K562 (cell line): ENCODE results near the gene CMTM4. TPM values are rescaled to one million over a fixed set of nuclear protein-coding genes. Genes with fewer than 3 reads are reported as not detected.

Experiments used
- ARHGAP35 ChIP-seq: fragments of 450-650 bp; IDR thresholded peaks from 2 replicates; pipeline ENCODE4 v1.6.1; 2018; ENCODE audit not compliant: partially characterized antibody
- ARID4B ChIP-seq: sonication (generic); formaldehyde crosslinking; IDR thresholded peaks from 2 replicates; pipeline ENCODE4 v1.8.0; 2022; ENCODE audit warnings: mild to moderate bottlenecking, missing genetic modification reagents
- ASH1L ChIP-seq: fragments of 450-650 bp; IDR thresholded peaks from 2 replicates; pipeline ENCODE4 v1.6.1; 2018; ENCODE audit warnings: borderline replicate concordance, mild to moderate bottlenecking, low read depth; ENCODE audit not compliant: partially characterized antibody
- DLX4 ChIP-seq: fragments of 250-450 bp; sonication (Bioruptor Pico); IDR thresholded peaks from 2 replicates; pipeline ENCODE4 v1.6.1; 2021; ENCODE audit warnings: mild to moderate bottlenecking
- ELF2 ChIP-seq: fragments of 250-450 bp; sonication (Bioruptor Pico); IDR thresholded peaks from 2 replicates; pipeline ENCODE4 v1.5.0; 2021; ENCODE audit warnings: mild to moderate bottlenecking
- FIP1L1 ChIP-seq: fragments of 200-400 bp; formaldehyde crosslinking; IDR thresholded peaks from 2 replicates; pipeline ENCODE4 v1.6.1; 2018; ENCODE audit warnings: mild to moderate bottlenecking, low read depth, low read length; ENCODE audit not compliant: poor library complexity, severe bottlenecking
- GTF2B ChIP-seq: IDR thresholded peaks from 2 replicates; pipeline ENCODE4 v1.6.1; 2011; ENCODE audit not compliant: insufficient read length; ENCODE audit errors: extremely low read depth
- HMGN3 ChIP-seq: IDR thresholded peaks from 2 replicates; pipeline ENCODE4 v1.6.1; 2011; ENCODE audit warnings: borderline replicate concordance, low read depth, mild to moderate bottlenecking, mixed read lengths, low read length; ENCODE audit not compliant: insufficient read length; ENCODE audit errors: extremely low read depth
- MXI1 ChIP-seq: IDR thresholded peaks from 2 replicates; pipeline ENCODE4 v1.6.1; 2011; ENCODE audit warnings: low read depth, mild to moderate bottlenecking, improper control_type of control experiment, low read length
- MYC ChIP-seq, 2 experiments: fragments of 250-450 bp in 1 of 2; sonication (Bioruptor Pico) in 1 of 2; IDR thresholded peaks; 2 replicates each; pipeline versions ENCODE4 v1.5.1 to v1.6.1; 2012 to 2021; ENCODE audit warnings: low read depth in 2 of 2, borderline replicate concordance in 1 of 2, improper control_type of control experiment in 1 of 2, low read length in 1 of 2, mild to moderate bottlenecking in 1 of 2, moderate library complexity in 1 of 2
- SETDB1 ChIP-seq: IDR thresholded peaks from one replicate; pipeline ENCODE4 v1.6.1; 2012; ENCODE audit warnings: low read length, control low read depth, inconsistent platforms
- SRSF7 ChIP-seq: fragments of 200-400 bp; formaldehyde crosslinking; optimal IDR thresholded peaks from 2 replicates; pipeline ENCODE3; 2017; ENCODE audit warnings: mild to moderate bottlenecking, low read depth, low read length
- TCF3 ChIP-seq: sonication (generic); formaldehyde crosslinking; IDR thresholded peaks from 2 replicates; pipeline ENCODE4 v1.4.0; 2020; ENCODE audit warnings: mild to moderate bottlenecking, missing genetic modification reagents
- THRB ChIP-seq: fragments of 450-650 bp; formaldehyde crosslinking; conservative IDR thresholded peaks from 2 replicates; pipeline ENCODE4 v1.4.0; 2022; ENCODE audit warnings: mild to moderate bottlenecking, missing genetic modification characterization
- ZNF280B ChIP-seq: fragments of 250-450 bp; sonication (Bioruptor Pico); IDR thresholded peaks from 2 replicates; pipeline ENCODE4 v1.5.1; 2021; ENCODE audit warnings: mild to moderate bottlenecking
- ZNF511 ChIP-seq: sonication (generic); formaldehyde crosslinking; IDR thresholded peaks from 2 replicates; pipeline ENCODE4 v1.8.0; 2022; ENCODE audit warnings: mild to moderate bottlenecking, missing genetic modification reagents
- ZSCAN32 ChIP-seq: fragments of 450-650 bp; formaldehyde crosslinking; IDR thresholded peaks from 2 replicates; pipeline ENCODE4 v1.4.0; 2020; ENCODE audit warnings: mild to moderate bottlenecking, moderate library complexity
- polyA plus RNA-seq, 8 experiments: library from polyadenylated mRNA; depleted of rRNA in 4 of 8; stranded (reverse) in 5 of 8; unstranded in 3 of 8; fragments of >200 nt; fragmentation: Nextera tagmentation in 2 of 8; fragmentation: Illumina TruSeq in 1 of 8; extraction: Ambion mirVana in 2 of 8; extraction: Trizol in 1 of 8; gene quantifications; 2 replicates each; pipeline versions ENCODE4 v1.2.1 to v1.2.3, GENCODE V29; 2011 to 2014; ENCODE audit warnings: inconsistent platforms in 1 of 8, missing spikeins in 1 of 8
- total RNA-seq, 7 experiments: library from RNA; depleted of rRNA in 6 of 7; stranded (reverse); fragments of >200 nt in 6 of 7; fragmentation: Illumina TruSeq in 2 of 7; extraction: Trizol in 2 of 7; gene quantifications; 2 replicates each; pipeline versions ENCODE4 v1.2.1 to v1.2.3, GENCODE V29; 2011 to 2021; ENCODE audit warnings: low replicate concordance in 1 of 7

CMTM4 gene
- total and polyA plus RNA-seq, 9 of the 15 experiments (the other 6 are each of a cell fraction or from before 2014, with no cell fraction given), result 2.0 to 21.3 (median 12.5) TPM

- TF ChIP-seq ARID4B (CRISPR knock-in tag), result no peak
- TF ChIP-seq FIP1L1, result no peak
- no peak for TF ChIP-seq SRSF7
- TF ChIP-seq MXI1, result no peak
- TF ChIP-seq ELF2, result no peak
- TF ChIP-seq HMGN3, result no peak
- TF ChIP-seq MYC (IDR thresholded peaks at IDR 0.05; ENCODE audit: low read depth, low read length), result peak; percentile 57
- no peak for TF ChIP-seq MYC (CRISPR knock-in tag; IDR thresholded peaks at IDR 0.05; ENCODE audit: borderline replicate concordance, low read depth)
- no peak for TF ChIP-seq ZSCAN32 (CRISPR knock-in tag)
- TF ChIP-seq THRB (CRISPR knock-in tag), result no peak
- TF ChIP-seq ZNF511 (CRISPR knock-in tag), result no peak
- no peak for TF ChIP-seq DLX4 (CRISPR knock-in tag)
- peak; percentile 79 for TF ChIP-seq TCF3 (CRISPR knock-in tag)
- TF ChIP-seq ASH1L, result no peak
- no peak for TF ChIP-seq ARHGAP35
- no peak for TF ChIP-seq ZNF280B (CRISPR knock-in tag)
- TF ChIP-seq GTF2B, result no peak
- no peak for TF ChIP-seq SETDB1
Observed at GRCh38 chr16:66660422-66661209, 35.9 kb downstream of the CMTM4 start (continued).
